ENCODE measurements around the gene SEMA3B. TPM values are rescaled to one million over a fixed set of nuclear protein-coding genes. Genes with fewer than 3 reads are reported as not detected.

Gene SEMA3B
- total RNA-seq, 1 donor from 2014 or later: 179 TPM

DNA sequence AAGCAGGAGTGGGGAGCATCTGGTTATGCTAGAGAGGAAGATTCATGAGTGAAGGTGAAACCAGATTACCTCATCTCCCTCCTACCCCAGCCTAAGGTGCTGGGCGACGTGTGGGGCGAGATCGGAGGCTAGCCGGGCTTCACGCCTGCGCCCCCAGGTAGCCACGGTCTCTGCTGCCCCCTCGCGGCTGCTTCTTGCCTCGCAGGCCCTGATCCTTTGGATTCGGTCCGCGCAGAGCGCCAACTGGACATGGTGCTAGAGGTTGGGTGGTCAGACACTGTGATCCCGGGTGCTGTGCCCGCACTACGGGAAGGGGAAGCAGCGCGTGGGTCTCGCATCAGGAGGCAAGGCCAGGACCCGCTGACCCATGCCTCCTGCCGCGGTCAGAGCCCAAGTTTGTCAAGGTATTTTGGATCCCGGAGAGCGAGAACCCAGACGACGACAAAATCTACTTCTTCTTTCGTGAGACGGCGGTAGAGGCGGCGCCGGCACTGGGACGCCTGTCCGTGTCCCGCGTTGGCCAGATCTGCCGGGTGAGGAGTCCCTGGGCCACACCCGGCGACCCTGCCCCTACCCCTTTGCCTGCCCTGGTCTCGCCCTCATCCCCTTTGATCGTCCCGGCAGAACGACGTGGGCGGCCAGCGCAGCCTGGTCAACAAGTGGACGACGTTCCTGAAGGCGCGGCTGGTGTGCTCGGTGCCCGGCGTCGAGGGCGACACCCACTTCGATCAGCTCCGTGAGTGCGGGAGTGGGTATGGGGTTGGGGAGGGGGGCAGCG lies 4.2 kb downstream of the SEMA3B start:
- peak overlapping the region; percentile 61 for H3K27ac Mint-ChIP-seq
- H3K4me1 Mint-ChIP-seq: peaks cover 47% of the 10 kb centered on the region
- peak; percentile 73 to 93 for DNase-seq (ENCODE audit: low spot score in 2 of 2, unreplicated experiment in 2 of 2)
- H3K27me3 Mint-ChIP-seq (ENCODE audit: low read depth): peaks cover 29% of the 10 kb centered on the region
- H3K4me3 Mint-ChIP-seq: peak overlapping the region; percentile 46
- H3K9me3 Mint-ChIP-seq: no peaks in the 10 kb centered on the region
- peak; percentile 96 for TF ChIP-seq CTCF (IDR thresholded peaks at IDR 0.05; ENCODE audit: unreplicated experiment)
- peaks cover 15% of the 10 kb centered on the region for H3K36me3 Mint-ChIP-seq

- DNase-seq (ENCODE audit: low spot score in 2 of 2, unreplicated experiment in 2 of 2): no peak
- no peak for TF ChIP-seq CTCF (IDR thresholded peaks at IDR 0.05; ENCODE audit: unreplicated experiment)
- no peaks in the 10 kb centered on the region for H3K9me3 Mint-ChIP-seq
- H3K4me1 Mint-ChIP-seq: peaks cover 41% of the 10 kb centered on the region
- peaks cover 29% of the 10 kb centered on the region for H3K27me3 Mint-ChIP-seq (ENCODE audit: low read depth)
- no peak overlapping the region for H3K4me3 Mint-ChIP-seq
- H3K27ac Mint-ChIP-seq: no peak overlapping the region
- peaks cover 15% of the 10 kb centered on the region for H3K36me3 Mint-ChIP-seq
Observed at GRCh38 chr3:50273689-50274065, 4.7 kb downstream of the SEMA3B start.

GRCh38 chr3:50274371-50275104 lies 5.6 kb downstream of the SEMA3B start:
- peak overlapping the region; percentile 59 for H3K27ac Mint-ChIP-seq
- TF ChIP-seq CTCF (IDR thresholded peaks at IDR 0.05; ENCODE audit: unreplicated experiment): peak; percentile 79
- DNase-seq (ENCODE audit: low spot score in 2 of 2, unreplicated experiment in 2 of 2): peak in 1 of 2 experiments; percentile 70
- peak overlapping the region; percentile 33 for H3K4me3 Mint-ChIP-seq
- H3K27me3 Mint-ChIP-seq (ENCODE audit: low read depth): peaks cover 29% of the 10 kb centered on the region
- H3K4me1 Mint-ChIP-seq: peaks cover 35% of the 10 kb centered on the region
- peaks cover 15% of the 10 kb centered on the region for H3K36me3 Mint-ChIP-seq
- no peaks in the 10 kb centered on the region for H3K9me3 Mint-ChIP-seq

DNA sequence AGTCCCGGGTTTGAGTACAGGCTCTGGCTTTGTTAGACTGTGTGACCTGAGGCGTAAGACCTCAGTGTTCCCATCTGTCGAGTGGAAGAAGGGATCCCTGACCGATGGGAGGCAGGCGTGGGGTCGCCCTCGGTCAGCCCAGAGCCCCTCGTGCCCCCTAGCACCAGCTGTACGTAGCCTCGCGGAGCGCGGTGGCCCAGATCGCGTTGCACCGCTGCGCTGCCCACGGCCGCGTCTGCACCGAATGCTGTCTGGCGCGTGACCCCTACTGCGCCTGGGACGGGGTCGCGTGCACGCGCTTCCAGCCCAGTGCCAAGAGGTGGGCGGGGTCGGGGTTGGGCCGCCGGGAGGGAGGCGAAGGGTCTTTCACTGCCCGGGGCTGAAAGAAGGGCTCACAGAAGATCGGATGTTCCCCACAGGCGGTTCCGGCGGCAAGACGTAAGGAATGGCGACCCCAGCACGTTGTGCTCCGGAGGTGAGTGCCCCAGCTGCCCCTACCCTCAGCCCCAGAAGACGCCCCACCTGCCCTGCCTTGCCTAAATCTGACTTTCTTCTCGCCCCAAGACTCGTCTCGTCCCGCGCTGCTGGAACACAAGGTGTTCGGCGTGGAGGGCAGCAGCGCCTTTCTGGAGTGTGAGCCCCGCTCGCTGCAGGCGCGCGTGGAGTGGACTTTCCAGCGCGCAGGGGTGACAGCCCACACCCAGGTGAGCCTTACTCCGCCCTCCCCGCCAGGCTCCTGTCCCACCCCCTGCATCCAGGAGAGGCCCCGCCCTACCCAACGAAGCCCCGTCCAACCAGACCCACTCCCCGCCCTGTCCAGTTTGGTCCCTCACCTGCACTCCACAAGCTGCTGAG lies 6.4 kb downstream of the SEMA3B start:
- Mint-ChIP-seq H3K36me3 (peaks cover 15% of the 10 kb centered on the region), H3K27ac (no peak overlapping the region), H3K4me1 (peaks cover 27% of the 10 kb centered on the region), H3K9me3 (no peaks in the 10 kb centered on the region), H3K27me3 (ENCODE audit: low read depth) (peaks cover 29% of the 10 kb centered on the region), H3K4me3 (no peak overlapping the region)
- no peak for DNase-seq (ENCODE audit: low spot score in 2 of 2, unreplicated experiment in 2 of 2)
- TF ChIP-seq CTCF (IDR thresholded peaks at IDR 0.05; ENCODE audit: unreplicated experiment): no peak

GRCh38 chr3:50275996-50276761 lies 7.2 kb downstream of the SEMA3B start:
- peaks cover 29% of the 10 kb centered on the region for H3K27me3 Mint-ChIP-seq (ENCODE audit: low read depth)
- DNase-seq (ENCODE audit: low spot score in 2 of 2, unreplicated experiment in 2 of 2): no peak
- TF ChIP-seq CTCF (IDR thresholded peaks at IDR 0.05; ENCODE audit: unreplicated experiment): no peak
- H3K4me1 Mint-ChIP-seq: peaks cover 19% of the 10 kb centered on the region
- peaks cover 15% of the 10 kb centered on the region for H3K36me3 Mint-ChIP-seq
- no peak overlapping the region for H3K27ac Mint-ChIP-seq
- H3K9me3 Mint-ChIP-seq: no peaks in the 10 kb centered on the region
- no peak overlapping the region for H3K4me3 Mint-ChIP-seq

Measured in mesothelial cell of epicardium (in vitro differentiated cells).